HL-60 (cell line): ENCODE data around the gene PYROXD2.

ENCODE experiments used
- DNase-seq, 2 experiments: peaks; one replicate each; pipeline ENCODE4 v3.0.0-alpha.2; 2010 to 2020; ENCODE audit warnings: low read depth in 1 of 2, low spot score in 1 of 2
- H3K27ac ChIP-seq: fragments of 250-450 bp; sonication (Bioruptor Pico); replicated peaks from 2 replicates; pipeline ENCODE4 v1.5.1; 2020; ENCODE audit warnings: mild to moderate bottlenecking, moderate library complexity
- H3K27me3 ChIP-seq: fragments of 250-450 bp; sonication (Bioruptor Pico); 2 replicates; pipeline ENCODE4 v1.5.1; 2021; ENCODE audit warnings: mild to moderate bottlenecking, moderate library complexity; ENCODE audit not compliant: insufficient read depth, poor library complexity, severe bottlenecking
- H3K4me3 ChIP-seq: replicated peaks from 2 replicates; pipeline ENCODE4 v1.5.1; 2011; ENCODE audit warnings: mild to moderate bottlenecking, control low read depth, low read length; ENCODE audit not compliant: insufficient read depth
- CTCF ChIP-seq: IDR thresholded peaks from one replicate; pipeline ENCODE4 v1.5.1; 2011; ENCODE audit warnings: low read length, control low read depth, inconsistent platforms; ENCODE audit not compliant: insufficient read depth
- GABPA ChIP-seq: IDR thresholded peaks from 2 replicates; pipeline ENCODE4 v1.6.1; 2012; ENCODE audit warnings: low read depth
- POLR2AphosphoS5 ChIP-seq: IDR thresholded peaks from 2 replicates; pipeline ENCODE4 v1.6.1; 2012; ENCODE audit warnings: low read depth
- REST ChIP-seq: IDR thresholded peaks from 2 replicates; pipeline ENCODE4 v1.6.1; 2012; ENCODE audit warnings: low read depth; ENCODE audit not compliant: insufficient replicate concordance
- SPI1 ChIP-seq: IDR thresholded peaks from 2 replicates; pipeline ENCODE4 v1.6.1; 2012; ENCODE audit warnings: low read depth, mild to moderate bottlenecking, borderline replicate concordance

PYROXD2 gene

GRCh38 chr10:98433371-98433770, 18.4 kb upstream of the PYROXD2 start:
- H3K4me3 ChIP-seq: no peak overlapping the region
- TF ChIP-seq SPI1: no peak
- no peak for TF ChIP-seq CTCF
- no peak for TF ChIP-seq GABPA
- TF ChIP-seq REST: no peak
- no peak for TF ChIP-seq POLR2AphosphoS5
- no peak for DNase-seq
- no peaks in the 10 kb centered on the region for H3K27me3 ChIP-seq
- no peak overlapping the region for H3K27ac ChIP-seq

- Histone ChIP-seq H3K4me3 (no peak overlapping the region), H3K27me3 (no peaks in the 10 kb centered on the region), H3K27ac (no peak overlapping the region)
- TF ChIP-seq GABPA (no peak), POLR2AphosphoS5 (no peak), SPI1 (no peak), REST (no peak), CTCF (no peak)
- DNase-seq: no peak
Measured at GRCh38 chr10:98432330-98432729, 17.3 kb upstream of the PYROXD2 start.

GRCh38 chr10:98431016-98431415, 16.0 kb upstream of the PYROXD2 start:
- Histone ChIP-seq H3K27ac (no peak overlapping the region), H3K27me3 (no peaks in the 10 kb centered on the region), H3K4me3 (no peak overlapping the region)
- DNase-seq: no peak
- no peak for TF ChIP-seq CTCF
- no peak for TF ChIP-seq SPI1
- TF ChIP-seq POLR2AphosphoS5: no peak
- TF ChIP-seq REST: no peak
- no peak for TF ChIP-seq GABPA
